ENCODE results near the gene CLDN3. TPM values are rescaled to one million over a fixed set of nuclear protein-coding genes. Genes with fewer than 3 reads are reported as not detected.
"Not testable (repeated sequence)": the region's sequence is repeated elsewhere in the genome, so short reads cannot be mapped to it uniquely, and the experiment has no call there.

CLDN3 gene
- total RNA-seq, 1 experiment from 2014 or later: 16.5 TPM

DNA sequence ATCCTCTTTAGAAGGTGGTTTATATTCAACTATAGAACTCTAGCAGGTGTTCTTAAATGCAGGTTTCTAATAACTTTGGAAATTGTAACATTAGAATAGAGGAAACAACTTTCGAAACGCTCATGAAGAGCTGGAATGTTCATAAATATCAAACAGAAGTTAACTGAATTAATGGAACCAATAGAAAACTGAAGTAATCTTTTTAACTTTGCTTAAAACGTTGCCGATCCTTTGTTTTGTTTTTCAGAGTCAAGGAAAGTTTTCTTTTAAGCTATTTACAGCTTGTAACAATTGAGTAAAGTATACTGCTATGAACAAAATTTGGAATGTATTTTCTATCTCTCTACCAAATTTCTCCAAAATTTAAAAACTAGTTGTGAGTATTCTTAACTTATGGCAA, 19.0 kb upstream of the CLDN3 start:
- DNase-seq: no peak
- no peaks in the 10 kb centered on the region for H4K20me1 ChIP-seq (ENCODE audit: control insufficient read depth, insufficient read depth, insufficient read length)
- H3K27me3 Mint-ChIP-seq (ENCODE audit: low read depth): no peaks in the 10 kb centered on the region
- H4K8ac ChIP-seq (replicated peaks; ENCODE audit: insufficient read length, low read depth, low read length): no peak overlapping the region
- no CpG with 5 or more reads among the region's 4 CpGs for WGBS (ENCODE audit: extremely low coverage, insufficient read length, low lambda C conversion rate)
- TF ChIP-seq, protein P1, sequence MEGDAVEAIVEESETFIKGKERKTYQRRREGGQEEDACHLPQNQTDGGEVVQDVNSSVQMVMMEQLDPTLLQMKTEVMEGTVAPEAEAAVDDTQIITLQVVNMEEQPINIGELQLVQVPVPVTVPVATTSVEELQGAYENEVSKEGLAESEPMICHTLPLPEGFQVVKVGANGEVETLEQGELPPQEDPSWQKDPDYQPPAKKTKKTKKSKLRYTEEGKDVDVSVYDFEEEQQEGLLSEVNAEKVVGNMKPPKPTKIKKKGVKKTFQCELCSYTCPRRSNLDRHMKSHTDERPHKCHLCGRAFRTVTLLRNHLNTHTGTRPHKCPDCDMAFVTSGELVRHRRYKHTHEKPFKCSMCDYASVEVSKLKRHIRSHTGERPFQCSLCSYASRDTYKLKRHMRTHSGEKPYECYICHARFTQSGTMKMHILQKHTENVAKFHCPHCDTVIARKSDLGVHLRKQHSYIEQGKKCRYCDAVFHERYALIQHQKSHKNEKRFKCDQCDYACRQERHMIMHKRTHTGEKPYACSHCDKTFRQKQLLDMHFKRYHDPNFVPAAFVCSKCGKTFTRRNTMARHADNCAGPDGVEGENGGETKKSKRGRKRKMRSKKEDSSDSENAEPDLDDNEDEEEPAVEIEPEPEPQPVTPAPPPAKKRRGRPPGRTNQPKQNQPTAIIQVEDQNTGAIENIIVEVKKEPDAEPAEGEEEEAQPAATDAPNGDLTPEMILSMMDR (conservative IDR thresholded peaks at IDR 0.05): no peak
- peaks cover 3 to 10% of the 10 kb centered on the region in 2 experiments for H3K4me1 Mint-ChIP-seq
- no peak overlapping the region for H2BK5ac ChIP-seq (ENCODE audit: insufficient read length, low read length)
- H3K9me3 Mint-ChIP-seq: peaks cover 0 to 16% of the 10 kb centered on the region in 2 experiments; a peak in 3 of 5 replicates
- no peak overlapping the region for H3K23ac ChIP-seq (ENCODE audit: insufficient read length, low read depth, low read length)
- no peak overlapping the region for H3K27ac ChIP-seq (ENCODE audit: insufficient read length, low read depth, low read length)
- H2AK5ac ChIP-seq (ENCODE audit: insufficient read length, low read length): no peak overlapping the region
- no peak overlapping the region for H3K4me3 Mint-ChIP-seq
- no peak overlapping the region for H2AFZ ChIP-seq (ENCODE audit: low read length)
- no peak overlapping the region for H3K4me2 ChIP-seq (ENCODE audit: insufficient read depth, insufficient read length, low read length)
- H3K9ac ChIP-seq (ENCODE audit: extremely low read depth, insufficient read length, low read length): no peak overlapping the region
- no peaks in the 10 kb centered on the region for H3K23me2 ChIP-seq (ENCODE audit: insufficient read length, low read depth, low read length, poor library complexity, severe bottlenecking)
- no peak overlapping the region for H4K91ac ChIP-seq (ENCODE audit: insufficient read length, low read depth, low read length)
- no peak overlapping the region for H3K4ac ChIP-seq (ENCODE audit: low read depth, low read length)
- no peak overlapping the region for H3K27ac Mint-ChIP-seq
- no peak overlapping the region for H3T11ph ChIP-seq (ENCODE audit: low read length)
- no peak overlapping the region for H2BK12ac ChIP-seq (ENCODE audit: insufficient read length, low read depth, low read length)
- H4K5ac ChIP-seq (ENCODE audit: insufficient read length, low read depth, low read length): no peak overlapping the region
- no peak overlapping the region for H3K18ac ChIP-seq (ENCODE audit: insufficient read length, low read depth, low read length)
- H2BK15ac ChIP-seq (ENCODE audit: low read depth, low read length): no peak overlapping the region
- no peaks in the 10 kb centered on the region for H3K79me1 ChIP-seq (ENCODE audit: insufficient read depth, low read depth, low read length, poor library complexity, severe bottlenecking)
- no peak overlapping the region for H3K14ac ChIP-seq (ENCODE audit: insufficient read depth, low read length)
- H3K4me1 ChIP-seq (ENCODE audit: insufficient read depth, low read length): no peaks in the 10 kb centered on the region
- H3K36me3 Mint-ChIP-seq (ENCODE audit: insufficient read depth in 1 of 3, low read depth in 3 of 3): peaks cover 0 to 3% (median 0%) of the 10 kb centered on the region in 3 experiments; a peak in 4 of 7 replicates
- no peak overlapping the region for H2BK120ac ChIP-seq (ENCODE audit: low read depth, low read length, poor library complexity, severe bottlenecking)
- H3K56ac ChIP-seq (ENCODE audit: insufficient read length, low read depth, low read length): no peak overlapping the region
- no peaks in the 10 kb centered on the region for H3K9me3 ChIP-seq (ENCODE audit: control insufficient read depth, low read depth, low read length)
- H2BK20ac ChIP-seq (ENCODE audit: low read depth, low read length, poor library complexity, severe bottlenecking): no peak overlapping the region
- H3K79me2 ChIP-seq (ENCODE audit: insufficient read depth, low read length): no peaks in the 10 kb centered on the region
- no peaks in the 10 kb centered on the region for H3K27me3 ChIP-seq (ENCODE audit: insufficient read depth, low read length)

DNA sequence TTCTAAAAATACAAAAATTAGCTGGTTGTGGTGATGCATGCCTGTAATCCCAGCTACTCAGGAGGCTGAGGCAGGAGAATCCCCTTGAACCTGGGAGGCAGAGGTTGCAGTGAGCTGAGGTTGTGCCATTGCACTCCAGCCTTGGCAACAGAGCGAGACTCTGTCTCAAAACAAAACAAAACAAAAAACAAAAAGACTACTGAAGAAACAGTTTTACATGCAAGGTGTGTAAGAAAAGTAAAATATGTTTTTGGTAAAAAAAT, 17.6 kb upstream of the CLDN3 start:
- H3K27ac ChIP-seq (ENCODE audit: insufficient read length, low read depth, low read length); H3K27me3 Mint-ChIP-seq (ENCODE audit: low read depth); H4K91ac ChIP-seq (ENCODE audit: insufficient read length, low read depth, low read length); H3K18ac ChIP-seq (ENCODE audit: insufficient read length, low read depth, low read length); H3K4me2 ChIP-seq (ENCODE audit: insufficient read depth, insufficient read length, low read length); H3K9me3 ChIP-seq (ENCODE audit: control insufficient read depth, low read depth, low read length); H2BK5ac ChIP-seq (ENCODE audit: insufficient read length, low read length); DNase-seq; H3K36me3 Mint-ChIP-seq (ENCODE audit: insufficient read depth in 1 of 3, low read depth in 3 of 3); H3K9ac ChIP-seq (ENCODE audit: extremely low read depth, insufficient read length, low read length); H3K23me2 ChIP-seq (ENCODE audit: insufficient read length, low read depth, low read length, poor library complexity, severe bottlenecking); H2AK5ac ChIP-seq (ENCODE audit: insufficient read length, low read length); H3K4me1 ChIP-seq (ENCODE audit: insufficient read depth, low read length); H2BK20ac ChIP-seq (ENCODE audit: low read depth, low read length, poor library complexity, severe bottlenecking); H2AFZ ChIP-seq (ENCODE audit: low read length); H3K27me3 ChIP-seq (ENCODE audit: insufficient read depth, low read length); H2BK15ac ChIP-seq (ENCODE audit: low read depth, low read length); H4K8ac ChIP-seq (replicated peaks; ENCODE audit: insufficient read length, low read depth, low read length); H3T11ph ChIP-seq (ENCODE audit: low read length); H4K5ac ChIP-seq (ENCODE audit: insufficient read length, low read depth, low read length); H3K23ac ChIP-seq (ENCODE audit: insufficient read length, low read depth, low read length); H3K14ac ChIP-seq (ENCODE audit: insufficient read depth, low read length); H3K56ac ChIP-seq (ENCODE audit: insufficient read length, low read depth, low read length); H3K79me2 ChIP-seq (ENCODE audit: insufficient read depth, low read length); H3K79me1 ChIP-seq (ENCODE audit: insufficient read depth, low read depth, low read length, poor library complexity, severe bottlenecking); H2BK120ac ChIP-seq (ENCODE audit: low read depth, low read length, poor library complexity, severe bottlenecking); H4K20me1 ChIP-seq (ENCODE audit: control insufficient read depth, insufficient read depth, insufficient read length); H3K4me3 Mint-ChIP-seq; H3K4ac ChIP-seq (ENCODE audit: low read depth, low read length); H3K4me1 Mint-ChIP-seq; H2BK12ac ChIP-seq (ENCODE audit: insufficient read length, low read depth, low read length): not testable (repeated sequence)
- H3K9me3 Mint-ChIP-seq: peaks cover 0 to 16% of the 10 kb centered on the region in 2 experiments; a peak in 3 of 5 replicates
- no CpG with 5 or more reads among the region's 1 CpG for WGBS (ENCODE audit: extremely low coverage, insufficient read length, low lambda C conversion rate)
- H3K27ac Mint-ChIP-seq: peak overlapping the region in 1 of 3 experiments; percentile 35; a peak in 1 of 7 replicates
